Loucy (cell line): Measurements from ENCODE around the gene MDM2.
"Not testable (repeated sequence)": the region's sequence is repeated elsewhere in the genome, so short reads cannot be mapped to it uniquely, and the experiment has no call there.

Experiments used
- CTCF ChIP-seq: fragments of 200-600 bp; sonication (generic); conservative IDR thresholded peaks from 2 replicates; pipeline ENCODE4 v1.5.1; 2014; ENCODE audit warnings: mild to moderate bottlenecking, antibody characterized with exemption, low read length
- EZH2phosphoT487 ChIP-seq: fragments of 200-600 bp; IDR thresholded peaks from 2 replicates; pipeline ENCODE4 v1.6.1; 2018; ENCODE audit warnings: antibody characterized with exemption, mild to moderate bottlenecking, moderate library complexity, borderline replicate concordance

- TF ChIP-seq CTCF, EZH2phosphoT487: not testable (repeated sequence)
Observed at GRCh38 chr12:68811573-68811972, 3.6 kb downstream of the MDM2 start.
